Bronchial epithelial cell (primary cell): ENCODE measurements around the gene ERP44. TPM values are rescaled to one million over a fixed set of nuclear protein-coding genes. Genes with fewer than 3 reads are reported as not detected.
A peak's percentile ranks its signal among the peaks of the same experiment; 100 is the strongest.

Source experiments
- DNase-seq: peaks from one replicate; pipeline ENCODE4 v3.0.0-alpha.2; 2010; ENCODE audit warnings: low read depth
- FAIRE-seq: peaks from 2 replicates; lab custom pipeline; 2011; peaks lifted over from hg19 to GRCh38; lab: Jason Lieb, UNC
- H3K27me3 ChIP-seq: 2 replicates; pipeline ENCODE4 v1.5.1; 2011; ENCODE audit warnings: low read length; ENCODE audit not compliant: control insufficient read depth, insufficient read depth
- H3K36me3 ChIP-seq: 2 replicates; pipeline ENCODE4 v1.5.1; 2011; ENCODE audit warnings: low read length; ENCODE audit not compliant: control insufficient read depth, insufficient read depth
- H3K4me3 ChIP-seq: 2 replicates; pipeline ENCODE4 v1.5.1; 2011; ENCODE audit warnings: mild to moderate bottlenecking, low read depth, low read length, control low read depth
- total RNA-seq: library from RNA; depleted of rRNA; stranded (reverse); fragments of >200 nt; gene quantifications from 2 replicates; pipeline ENCODE4 v1.2.1, GENCODE V29; 2014
- TF ChIP-seq, protein P1 (sequence below): IDR thresholded peaks from 2 replicates; pipeline ENCODE4 v1.5.1; 2011; ENCODE audit warnings: mild to moderate bottlenecking, moderate library complexity, low read length, control low read depth, inconsistent platforms; ENCODE audit not compliant: insufficient read depth, severe bottlenecking

Gene ERP44
- total RNA-seq, 1 donor from 2014 or later, result 6.6 TPM

DNA sequence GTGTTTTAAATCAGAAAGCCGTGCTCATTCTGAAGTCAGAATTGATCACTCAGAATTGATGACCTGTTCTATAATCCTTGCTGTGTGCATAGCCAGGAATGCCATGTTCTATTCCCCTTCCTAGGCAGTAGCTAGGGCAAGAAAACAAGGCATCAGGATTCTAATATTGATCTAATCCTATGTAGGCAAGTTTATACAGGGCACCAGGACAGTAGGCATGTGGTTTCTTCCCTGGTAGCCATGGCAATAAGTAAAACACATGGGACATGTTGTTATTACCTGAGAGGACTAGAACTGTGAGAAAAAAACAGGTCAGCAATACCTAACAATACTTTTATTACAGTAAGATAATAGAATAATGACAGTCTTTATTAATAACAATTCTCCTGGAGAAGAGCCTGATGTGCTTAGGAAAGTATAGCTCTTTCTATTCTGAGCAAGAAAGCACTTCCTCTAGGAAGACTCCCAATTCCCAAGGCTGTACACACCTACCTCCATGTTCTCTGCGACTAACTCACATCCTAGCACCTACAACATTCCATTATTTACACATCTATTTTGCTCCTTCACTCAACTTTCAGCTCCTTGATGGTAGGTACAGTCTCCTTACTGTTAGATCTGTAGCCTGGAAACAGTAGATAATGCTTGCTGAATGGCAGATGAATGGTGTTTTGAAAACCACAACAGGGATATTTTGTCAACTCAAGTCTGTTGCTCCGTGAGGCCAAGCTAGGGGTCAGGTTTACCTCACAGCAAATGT lies 121.6 kb downstream of the ERP44 start:
- no peak overlapping the region for H3K4me3 ChIP-seq
- no peaks in the 10 kb centered on the region for H3K27me3 ChIP-seq
- DNase-seq (peak; percentile 9), FAIRE-seq (no peak)
- H3K36me3 ChIP-seq, result no peaks in the 10 kb centered on the region
- TF ChIP-seq, protein P1, sequence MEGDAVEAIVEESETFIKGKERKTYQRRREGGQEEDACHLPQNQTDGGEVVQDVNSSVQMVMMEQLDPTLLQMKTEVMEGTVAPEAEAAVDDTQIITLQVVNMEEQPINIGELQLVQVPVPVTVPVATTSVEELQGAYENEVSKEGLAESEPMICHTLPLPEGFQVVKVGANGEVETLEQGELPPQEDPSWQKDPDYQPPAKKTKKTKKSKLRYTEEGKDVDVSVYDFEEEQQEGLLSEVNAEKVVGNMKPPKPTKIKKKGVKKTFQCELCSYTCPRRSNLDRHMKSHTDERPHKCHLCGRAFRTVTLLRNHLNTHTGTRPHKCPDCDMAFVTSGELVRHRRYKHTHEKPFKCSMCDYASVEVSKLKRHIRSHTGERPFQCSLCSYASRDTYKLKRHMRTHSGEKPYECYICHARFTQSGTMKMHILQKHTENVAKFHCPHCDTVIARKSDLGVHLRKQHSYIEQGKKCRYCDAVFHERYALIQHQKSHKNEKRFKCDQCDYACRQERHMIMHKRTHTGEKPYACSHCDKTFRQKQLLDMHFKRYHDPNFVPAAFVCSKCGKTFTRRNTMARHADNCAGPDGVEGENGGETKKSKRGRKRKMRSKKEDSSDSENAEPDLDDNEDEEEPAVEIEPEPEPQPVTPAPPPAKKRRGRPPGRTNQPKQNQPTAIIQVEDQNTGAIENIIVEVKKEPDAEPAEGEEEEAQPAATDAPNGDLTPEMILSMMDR, result no peak

GRCh38 chr9:99973455-99973854 lies 125.3 kb downstream of the ERP44 start:
- Histone ChIP-seq H3K36me3 (peaks cover 2% of the 10 kb centered on the region), H3K4me3 (no peak overlapping the region), H3K27me3 (no peaks in the 10 kb centered on the region)
- FAIRE-seq (no peak), DNase-seq (no peak)
- TF ChIP-seq, protein P1, result no peak

DNA sequence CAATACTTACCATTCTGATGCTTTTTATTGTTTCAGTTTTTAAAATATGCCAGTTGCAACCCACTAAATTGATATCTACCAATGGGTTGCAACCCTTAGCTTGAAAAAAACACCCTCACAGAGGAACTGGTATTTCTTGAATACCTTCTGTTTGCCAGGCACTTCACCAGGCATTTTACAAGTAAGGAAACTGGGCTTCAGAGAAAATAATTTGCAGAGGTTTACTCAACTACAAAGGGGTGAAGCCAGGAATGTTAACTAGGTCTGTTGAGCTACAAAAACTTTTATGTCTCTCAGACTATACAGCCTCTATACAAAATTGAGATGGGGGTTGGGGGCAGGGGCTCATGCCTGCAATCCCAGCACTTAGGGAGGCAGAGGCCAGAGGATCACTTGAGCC lies 127.4 kb downstream of the ERP44 start:
- no peak for DNase-seq

DNA sequence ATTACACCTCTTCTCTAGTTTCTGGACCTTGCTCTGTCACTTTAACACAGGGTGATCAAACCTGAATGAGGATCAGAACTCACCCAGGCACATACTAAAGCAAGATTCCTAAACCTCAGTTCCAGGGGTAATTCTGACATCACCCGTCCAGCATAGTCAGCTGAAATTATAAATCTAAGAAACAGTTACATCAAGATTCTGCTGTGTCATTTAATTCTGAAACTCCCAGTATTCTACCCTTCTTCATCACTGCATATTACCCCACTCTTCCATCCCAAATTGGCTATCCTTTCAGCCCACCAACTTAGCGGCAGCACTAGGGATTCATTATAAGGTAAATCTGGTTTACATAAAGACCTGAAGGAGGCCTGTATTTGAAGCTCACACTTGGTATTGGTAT lies 128.3 kb downstream of the ERP44 start:
- Histone ChIP-seq H3K4me3 (no peak overlapping the region), H3K27me3 (no peaks in the 10 kb centered on the region), H3K36me3 (peaks cover 3% of the 10 kb centered on the region)
- TF ChIP-seq, protein P1, result no peak
- FAIRE-seq (no peak), DNase-seq (no peak)

More for the DNA sequence above, 127.4 kb downstream of the ERP44 start:
- no peaks in the 10 kb centered on the region for H3K27me3 ChIP-seq
- TF ChIP-seq, protein P1, result no peak
- H3K36me3 ChIP-seq, result peaks cover 3% of the 10 kb centered on the region
- no peak overlapping the region for H3K4me3 ChIP-seq
- FAIRE-seq, result no peak

- TF ChIP-seq, protein P1, result no peak
- peaks cover 3% of the 10 kb centered on the region for H3K36me3 ChIP-seq
- H3K27me3 ChIP-seq, result no peaks in the 10 kb centered on the region
- FAIRE-seq (no peak), DNase-seq (no peak)
- no peak overlapping the region for H3K4me3 ChIP-seq
Measured at GRCh38 chr9:99967457-99967856, 131.3 kb downstream of the ERP44 start.

- Histone ChIP-seq H3K27me3 (no peaks in the 10 kb centered on the region), H3K4me3 (no peak overlapping the region), H3K36me3 (peaks cover 3% of the 10 kb centered on the region)
- TF ChIP-seq, protein P1, result no peak
- FAIRE-seq (no peak), DNase-seq (peak; percentile 85)
Measured at GRCh38 chr9:99966716-99967115, 132.1 kb downstream of the ERP44 start.
